Breast epithelium (tissue), 3 donors: ENCODE measurements around the gene MINDY4.

Source experiments
- POLR2A ChIP-seq: fragments of 450-650 bp; IDR thresholded peaks from one replicate; pipeline ENCODE4 v1.6.1; 2016; ENCODE audit warnings: antibody characterized with exemption, mild to moderate bottlenecking, moderate library complexity
- TF ChIP-seq, protein P1 (sequence below), 3 donors: fragments of 450-650 bp; IDR thresholded peaks; one replicate each; pipeline ENCODE4 v1.5.1; 2016 to 2017; ENCODE audit warnings: antibody characterized with exemption in 3 of 3, mild to moderate bottlenecking in 3 of 3, moderate library complexity in 3 of 3

GRCh38 chr7:30790356-30790755, 19.1 kb downstream of the MINDY4 start:
- TF ChIP-seq, protein P1, sequence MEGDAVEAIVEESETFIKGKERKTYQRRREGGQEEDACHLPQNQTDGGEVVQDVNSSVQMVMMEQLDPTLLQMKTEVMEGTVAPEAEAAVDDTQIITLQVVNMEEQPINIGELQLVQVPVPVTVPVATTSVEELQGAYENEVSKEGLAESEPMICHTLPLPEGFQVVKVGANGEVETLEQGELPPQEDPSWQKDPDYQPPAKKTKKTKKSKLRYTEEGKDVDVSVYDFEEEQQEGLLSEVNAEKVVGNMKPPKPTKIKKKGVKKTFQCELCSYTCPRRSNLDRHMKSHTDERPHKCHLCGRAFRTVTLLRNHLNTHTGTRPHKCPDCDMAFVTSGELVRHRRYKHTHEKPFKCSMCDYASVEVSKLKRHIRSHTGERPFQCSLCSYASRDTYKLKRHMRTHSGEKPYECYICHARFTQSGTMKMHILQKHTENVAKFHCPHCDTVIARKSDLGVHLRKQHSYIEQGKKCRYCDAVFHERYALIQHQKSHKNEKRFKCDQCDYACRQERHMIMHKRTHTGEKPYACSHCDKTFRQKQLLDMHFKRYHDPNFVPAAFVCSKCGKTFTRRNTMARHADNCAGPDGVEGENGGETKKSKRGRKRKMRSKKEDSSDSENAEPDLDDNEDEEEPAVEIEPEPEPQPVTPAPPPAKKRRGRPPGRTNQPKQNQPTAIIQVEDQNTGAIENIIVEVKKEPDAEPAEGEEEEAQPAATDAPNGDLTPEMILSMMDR (IDR thresholded peaks at IDR 0.05): no peak
- no peak for TF ChIP-seq POLR2A
